Spinal cord (tissue), 10 donors: ENCODE data around the gene MIR17HG. TPM values are rescaled to one million over a fixed set of nuclear protein-coding genes. Genes with fewer than 3 reads are reported as not detected.

Experiments used
- DNase-seq, 6 donors: peaks; one replicate each; pipeline versions ENCODE4 v3.0.0 to v3.0.0-alpha.2; 2013 to 2015; ENCODE audit warnings: low spot score in 6 of 6, low read depth in 4 of 6
- H3K27ac ChIP-seq: one replicate; pipeline ENCODE4 v1.5.1; 2013; ENCODE audit warnings: low read depth, low read length, control low read depth
- H3K27me3 ChIP-seq: one replicate; pipeline ENCODE4 v1.6.1; 2013; ENCODE audit warnings: low read length; ENCODE audit not compliant: control insufficient read depth, insufficient read depth
- H3K36me3 ChIP-seq: one replicate; pipeline ENCODE4 v1.6.1; 2013; ENCODE audit warnings: low read length; ENCODE audit not compliant: control insufficient read depth, insufficient read depth
- H3K4me1 ChIP-seq: one replicate; pipeline ENCODE4 v1.6.1; 2013; ENCODE audit warnings: low read length; ENCODE audit not compliant: control insufficient read depth, insufficient read depth
- H3K4me3 ChIP-seq: one replicate; pipeline ENCODE4 v1.5.1; 2013; ENCODE audit warnings: low read depth, low read length, control low read depth
- H3K9me3 ChIP-seq: one replicate; pipeline ENCODE4 v1.6.1; 2013; ENCODE audit warnings: low read length; ENCODE audit not compliant: control insufficient read depth, insufficient read depth
- WGBS: methylation state at CpG from one replicate; pipeline ENCODE4 v1.1.5; 2013; ENCODE audit warnings: missing lambda C conversion rate; ENCODE audit not compliant: insufficient coverage; 5-methylcytosine and 5-hydroxymethylcytosine counted together
- long read RNA-seq, 4 donors: transcript quantifications; one replicate each; lab custom pipeline, GENCODE V29; 2026
- polyA plus RNA-seq, 2 donors: library from polyadenylated mRNA; unstranded; fragments of 120-200 nt; gene quantifications; one replicate each; pipeline ENCODE4 v1.2.1, GENCODE V29; 2013; ENCODE audit not compliant: insufficient read length in 2 of 2
- total RNA-seq, 2 donors: library from RNA; depleted of rRNA in 1 of 2; stranded (reverse); fragments of 120-200 nt in 1 of 2; fragments of >200 nt in 1 of 2; gene quantifications; one replicate each; pipeline versions ENCODE4 v1.2.3 to v1.2.4, GENCODE V29; 2013 to 2014
- donor health status: healthy.

The MIR17HG gene
- total RNA-seq = 1 to 10 TPM; 5.4 to 7.8 TPM
- 1 to 10 TPM; 1.6 to 2.2 TPM for polyA plus RNA-seq
- long read RNA-seq, donor 1, partial matches to known transcripts = 12 of 12 reads
- long read RNA-seq, donor 1, other reads (novel, unspliced or antisense) = 0 of 12 reads
- long read RNA-seq, donor 2 = 0 reads
- long read RNA-seq, donor 3 = 0 reads
- long read RNA-seq, donor 4 = 0 reads

GRCh38 chr13:91347202-91347995 is at the start of gene MIR17HG:
Gene MIR17HG, plus strand, starts transcription at chr13:91347687.
- under 1% methylated on average over 103 of the region's 103 CpGs for WGBS
- Histone ChIP-seq H3K27me3 (no peaks in the 10 kb centered on the region), H3K4me3 (peak within 1 kb of the TSS; percentile 73), H3K27ac (peak within 1 kb of the TSS; percentile 81), H3K9me3 (no peaks in the 10 kb centered on the region), H3K36me3 (no peaks in the 10 kb centered on the region), H3K4me1 (no peaks in the 10 kb centered on the region)
- DNase-seq = peak; percentile 56 to 96 (median 78)

GRCh38 chr13:91298060-91298459 is 49.4 kb upstream of the MIR17HG start:
- no CpG with 5 or more reads among the region's 1 CpG for whole genome bisulfite sequencing
- H3K9me3 ChIP-seq = no peaks in the 10 kb centered on the region
- DNase-seq = no peak
- no peak overlapping the region for H3K4me3 ChIP-seq
- no peak overlapping the region for H3K27ac ChIP-seq
- H3K4me1 ChIP-seq = no peaks in the 10 kb centered on the region
- no peaks in the 10 kb centered on the region for H3K27me3 ChIP-seq
- no peaks in the 10 kb centered on the region for H3K36me3 ChIP-seq

GRCh38 chr13:91302111-91302510 is 45.4 kb upstream of the MIR17HG start:
- no peak overlapping the region for H3K4me3 ChIP-seq
- DNase-seq = no peak

DNA sequence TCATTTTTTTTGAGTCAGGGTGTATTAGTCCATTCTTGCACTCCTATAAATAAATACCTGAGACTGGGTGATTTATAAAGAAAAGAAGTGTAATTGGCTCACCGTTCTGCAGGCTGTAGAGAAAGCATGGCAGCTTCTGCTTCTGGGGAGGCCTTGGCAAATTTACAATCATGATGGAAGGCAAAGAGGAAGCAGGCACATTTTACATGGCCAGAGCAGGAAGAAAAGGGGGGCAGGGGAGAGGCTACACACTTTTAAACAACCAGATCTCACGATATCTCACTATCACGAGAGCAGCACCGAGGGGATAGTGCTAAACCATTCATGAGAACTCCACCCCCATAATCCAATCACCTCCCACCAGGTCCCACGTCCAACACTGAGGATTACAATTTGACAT is 44.5 kb upstream of the MIR17HG start:
- H3K9me3 ChIP-seq = no peaks in the 10 kb centered on the region
- DNase-seq = no peak
- WGBS = no CpG with 5 or more reads among the region's 5 CpGs
- no peaks in the 10 kb centered on the region for H3K27me3 ChIP-seq
- H3K27ac ChIP-seq = no peak overlapping the region
- no peaks in the 10 kb centered on the region for H3K4me1 ChIP-seq
- no peak overlapping the region for H3K4me3 ChIP-seq
- no peaks in the 10 kb centered on the region for H3K36me3 ChIP-seq

More at GRCh38 chr13:91302111-91302510, 45.4 kb upstream of the MIR17HG start:
- H3K9me3 ChIP-seq = no peaks in the 10 kb centered on the region
- no peaks in the 10 kb centered on the region for H3K4me1 ChIP-seq
- H3K27me3 ChIP-seq = no peaks in the 10 kb centered on the region
- no CpG with 5 or more reads among the region's 1 CpG for WGBS
- H3K36me3 ChIP-seq = no peaks in the 10 kb centered on the region
- H3K27ac ChIP-seq = no peak overlapping the region

- no peaks in the 10 kb centered on the region for H3K36me3 ChIP-seq
- peak overlapping the region; percentile 21 for H3K27ac ChIP-seq
- no peaks in the 10 kb centered on the region for H3K27me3 ChIP-seq
- H3K4me3 ChIP-seq = no peak overlapping the region
- no peaks in the 10 kb centered on the region for H3K4me1 ChIP-seq
- H3K9me3 ChIP-seq = no peaks in the 10 kb centered on the region
- no CpG with 5 or more reads among the region's 2 CpGs for WGBS
- DNase-seq = peak in 2 of 6 donors; percentile 17 to 50
Measured at GRCh38 chr13:91304741-91305140, 42.7 kb upstream of the MIR17HG start.

DNA sequence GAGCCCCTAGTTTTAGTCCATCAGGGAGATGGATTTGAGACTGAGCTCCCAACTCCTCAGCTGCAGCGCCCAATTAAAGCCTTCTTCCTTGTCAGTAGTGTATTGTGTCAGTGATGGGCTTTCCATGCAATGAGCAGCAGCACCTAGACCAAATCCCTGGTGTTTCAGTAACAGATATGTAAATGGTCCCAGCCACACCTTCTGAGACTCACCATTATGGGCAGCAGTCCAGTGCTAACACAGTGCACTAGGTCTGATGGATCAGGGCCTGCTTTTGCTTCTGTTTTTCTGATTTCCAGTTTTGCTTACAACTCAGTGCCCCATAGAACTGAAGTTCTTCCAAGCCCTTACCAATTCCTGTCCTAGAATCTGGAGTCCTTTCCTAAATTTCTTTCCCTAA is 41.8 kb upstream of the MIR17HG start:
- H3K4me1 ChIP-seq = no peaks in the 10 kb centered on the region
- DNase-seq = no peak
- no peaks in the 10 kb centered on the region for H3K9me3 ChIP-seq
- H3K36me3 ChIP-seq = no peaks in the 10 kb centered on the region
- WGBS = no CpG with 5 or more reads among the region's 1 CpG
- no peak overlapping the region for H3K4me3 ChIP-seq
- H3K27me3 ChIP-seq = no peaks in the 10 kb centered on the region
- peak overlapping the region; percentile 47 for H3K27ac ChIP-seq

- Histone ChIP-seq H3K36me3 (no peaks in the 10 kb centered on the region), H3K27ac (no peak overlapping the region), H3K9me3 (no peaks in the 10 kb centered on the region), H3K27me3 (no peaks in the 10 kb centered on the region), H3K4me1 (no peaks in the 10 kb centered on the region), H3K4me3 (no peak overlapping the region)
- DNase-seq = no peak
- WGBS = no CpG with 5 or more reads among the region's 2 CpGs
Measured at GRCh38 chr13:91307887-91308286, 39.6 kb upstream of the MIR17HG start.

DNA sequence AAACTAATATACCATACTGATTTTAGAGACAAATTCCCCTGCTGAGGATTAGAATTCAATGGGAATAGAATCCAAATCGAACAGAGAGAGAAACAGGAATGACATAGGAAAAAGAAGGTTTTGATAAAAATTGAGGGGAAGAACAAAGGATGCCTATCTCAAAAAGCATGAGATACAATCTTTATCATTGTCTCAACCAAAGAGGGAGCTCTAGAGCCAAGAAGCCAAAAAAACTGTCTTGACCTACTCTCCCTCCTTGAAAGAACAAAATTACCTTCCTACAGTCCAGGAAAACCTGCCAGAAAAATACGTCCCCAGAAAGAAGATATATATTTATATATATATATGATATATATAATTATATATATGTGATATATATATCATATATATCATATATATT is 39.2 kb upstream of the MIR17HG start:
- no peak for DNase-seq
- no peaks in the 10 kb centered on the region for H3K27me3 ChIP-seq
- no peaks in the 10 kb centered on the region for H3K4me1 ChIP-seq
- no peak overlapping the region for H3K27ac ChIP-seq
- no CpG with 5 or more reads among the region's 2 CpGs for WGBS
- no peak overlapping the region for H3K4me3 ChIP-seq
- no peaks in the 10 kb centered on the region for H3K36me3 ChIP-seq
- H3K9me3 ChIP-seq = no peaks in the 10 kb centered on the region

DNA sequence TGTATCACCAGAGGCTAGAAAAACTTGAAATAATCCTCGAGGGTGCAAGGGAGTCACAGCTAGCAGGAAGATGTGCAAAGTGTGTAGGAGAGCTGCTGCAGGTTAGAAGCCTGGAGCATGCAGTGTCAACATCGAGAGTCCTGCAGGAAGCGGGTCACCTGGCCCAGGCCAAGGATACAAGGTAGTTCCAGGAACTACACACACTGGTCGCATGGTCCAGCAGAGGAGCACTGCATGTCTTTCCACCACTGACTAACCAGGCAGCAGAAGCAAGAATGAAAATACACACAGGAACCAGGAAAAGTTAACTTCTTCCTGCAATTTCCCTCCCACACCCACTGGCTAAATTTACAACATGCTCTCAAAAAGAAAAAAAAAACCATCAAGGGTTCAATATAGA is 36.0 kb upstream of the MIR17HG start:
- 90% methylated on average over 4 of the region's 4 CpGs for WGBS
- DNase-seq = no peak

GRCh38 chr13:91312324-91312723 is 35.2 kb upstream of the MIR17HG start:
- H3K27ac ChIP-seq = no peak overlapping the region
- no peak overlapping the region for H3K4me3 ChIP-seq
- no peaks in the 10 kb centered on the region for H3K4me1 ChIP-seq
- no peaks in the 10 kb centered on the region for H3K36me3 ChIP-seq
- no peaks in the 10 kb centered on the region for H3K27me3 ChIP-seq
- no peak for DNase-seq
- WGBS = no CpG with 5 or more reads among the region's 3 CpGs
- no peaks in the 10 kb centered on the region for H3K9me3 ChIP-seq

More for the DNA sequence above, 36.0 kb upstream of the MIR17HG start:
- Histone ChIP-seq H3K9me3 (no peaks in the 10 kb centered on the region), H3K36me3 (no peaks in the 10 kb centered on the region), H3K27ac (no peak overlapping the region), H3K4me3 (no peak overlapping the region), H3K4me1 (no peaks in the 10 kb centered on the region), H3K27me3 (no peaks in the 10 kb centered on the region)
